ENCODE measurements around the gene ELAVL1. TPM values are rescaled to one million over a fixed set of nuclear protein-coding genes. Genes with fewer than 3 reads are reported as not detected.

Gene ELAVL1
- polyA plus RNA-seq, 1 donor from 2014 or later: 19.1 TPM

GRCh38 chr19:7921967-7922835 is 83.2 kb downstream of the ELAVL1 start:
- no peak overlapping the region for H3K4me3 ChIP-seq (ENCODE audit: low read length)
- no peaks in the 10 kb centered on the region for H3K36me3 ChIP-seq (ENCODE audit: insufficient read depth, low read length)
- no peaks in the 10 kb centered on the region for H3K9me2 ChIP-seq (ENCODE audit: insufficient read depth, low read length)
- peaks cover 14% of the 10 kb centered on the region for H3K79me2 ChIP-seq (replicated peaks; ENCODE audit: insufficient read depth, low read length)
- no peak overlapping the region for H3K4me2 ChIP-seq (ENCODE audit: low read length)
- no peak overlapping the region for H2AFZ ChIP-seq (ENCODE audit: low read depth, low read length)
- H3K9ac ChIP-seq (ENCODE audit: low read length): no peak overlapping the region
- peaks cover 16% of the 10 kb centered on the region for H3K27me3 ChIP-seq (ENCODE audit: insufficient read depth, low read depth, low read length)
- TF ChIP-seq, protein P1, sequence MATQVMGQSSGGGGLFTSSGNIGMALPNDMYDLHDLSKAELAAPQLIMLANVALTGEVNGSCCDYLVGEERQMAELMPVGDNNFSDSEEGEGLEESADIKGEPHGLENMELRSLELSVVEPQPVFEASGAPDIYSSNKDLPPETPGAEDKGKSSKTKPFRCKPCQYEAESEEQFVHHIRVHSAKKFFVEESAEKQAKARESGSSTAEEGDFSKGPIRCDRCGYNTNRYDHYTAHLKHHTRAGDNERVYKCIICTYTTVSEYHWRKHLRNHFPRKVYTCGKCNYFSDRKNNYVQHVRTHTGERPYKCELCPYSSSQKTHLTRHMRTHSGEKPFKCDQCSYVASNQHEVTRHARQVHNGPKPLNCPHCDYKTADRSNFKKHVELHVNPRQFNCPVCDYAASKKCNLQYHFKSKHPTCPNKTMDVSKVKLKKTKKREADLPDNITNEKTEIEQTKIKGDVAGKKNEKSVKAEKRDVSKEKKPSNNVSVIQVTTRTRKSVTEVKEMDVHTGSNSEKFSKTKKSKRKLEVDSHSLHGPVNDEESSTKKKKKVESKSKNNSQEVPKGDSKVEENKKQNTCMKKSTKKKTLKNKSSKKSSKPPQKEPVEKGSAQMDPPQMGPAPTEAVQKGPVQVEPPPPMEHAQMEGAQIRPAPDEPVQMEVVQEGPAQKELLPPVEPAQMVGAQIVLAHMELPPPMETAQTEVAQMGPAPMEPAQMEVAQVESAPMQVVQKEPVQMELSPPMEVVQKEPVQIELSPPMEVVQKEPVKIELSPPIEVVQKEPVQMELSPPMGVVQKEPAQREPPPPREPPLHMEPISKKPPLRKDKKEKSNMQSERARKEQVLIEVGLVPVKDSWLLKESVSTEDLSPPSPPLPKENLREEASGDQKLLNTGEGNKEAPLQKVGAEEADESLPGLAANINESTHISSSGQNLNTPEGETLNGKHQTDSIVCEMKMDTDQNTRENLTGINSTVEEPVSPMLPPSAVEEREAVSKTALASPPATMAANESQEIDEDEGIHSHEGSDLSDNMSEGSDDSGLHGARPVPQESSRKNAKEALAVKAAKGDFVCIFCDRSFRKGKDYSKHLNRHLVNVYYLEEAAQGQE (IDR thresholded peaks at IDR 0.05; ENCODE audit: borderline replicate concordance): no peak
- TF ChIP-seq POLR2AphosphoS5 (IDR thresholded peaks at IDR 0.05) (no peak), EZH2 (IDR thresholded peaks at IDR 0.05; ENCODE audit: borderline replicate concordance, insufficient read depth, low read length, poor library complexity, severe bottlenecking) (no peak), TAF1 (IDR thresholded peaks at IDR 0.05; ENCODE audit: low read depth) (no peak), SMC3 (conservative IDR thresholded peaks at IDR 0.05; ENCODE audit: poor library complexity) (no peak), MXI1 (conservative IDR thresholded peaks at IDR 0.05; ENCODE audit: poor library complexity, severe bottlenecking) (no peak), CTCF (IDR thresholded peaks at IDR 0.05; ENCODE audit: poor library complexity, severe bottlenecking) (no peak), RAD21 (conservative IDR thresholded peaks at IDR 0.05) (no peak), EP300 (conservative IDR thresholded peaks at IDR 0.05; ENCODE audit: poor library complexity, severe bottlenecking) (no peak)
- H4K20me1 ChIP-seq (ENCODE audit: insufficient read depth): peaks cover 10% of the 10 kb centered on the region
- no peak overlapping the region for H3K27ac ChIP-seq (ENCODE audit: low read length)
- H3K9me3 ChIP-seq (ENCODE audit: low read length): no peaks in the 10 kb centered on the region
- no peaks in the 10 kb centered on the region for H3F3A ChIP-seq (ENCODE audit: insufficient read depth, low read length, poor library complexity, severe bottlenecking)

DNA sequence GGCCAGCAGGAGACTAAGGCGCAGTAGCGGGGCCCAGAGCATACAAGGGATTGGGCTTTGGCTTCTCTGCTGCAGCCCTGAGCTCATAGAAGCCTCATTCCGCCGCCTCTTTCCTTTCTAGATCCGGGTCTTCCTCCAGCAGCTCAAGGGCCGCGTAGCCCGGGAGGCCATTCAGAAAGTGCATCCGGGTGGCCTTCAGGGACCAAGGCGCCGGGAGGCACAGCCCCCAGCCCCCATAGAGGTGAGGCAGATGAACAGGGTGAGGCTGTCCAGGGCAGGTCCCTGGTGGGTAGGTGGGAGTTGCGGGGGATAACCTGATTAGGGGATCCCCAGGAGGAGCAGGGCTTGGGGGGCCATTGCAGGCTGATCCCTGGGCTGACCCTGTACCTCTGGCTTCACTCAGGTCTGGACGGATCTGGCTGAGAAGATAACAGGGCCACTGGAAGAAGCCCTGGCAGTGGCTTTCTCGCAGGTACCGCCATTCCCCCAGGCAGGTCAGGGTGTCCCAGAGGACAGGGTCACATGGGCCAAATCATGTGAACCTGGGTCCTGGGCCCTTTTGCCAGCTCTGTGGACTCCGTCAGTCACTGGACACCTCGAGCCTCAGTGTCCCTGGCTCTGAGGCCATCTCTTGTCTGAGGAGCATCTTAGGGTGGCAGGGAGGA is 84.0 kb downstream of the ELAVL1 start:
- Histone ChIP-seq H4K20me1 (ENCODE audit: insufficient read depth) (peaks cover 10% of the 10 kb centered on the region), H2AFZ (ENCODE audit: low read depth, low read length) (no peak overlapping the region), H3K27me3 (ENCODE audit: insufficient read depth, low read depth, low read length) (peaks cover 24% of the 10 kb centered on the region), H3K9me2 (ENCODE audit: insufficient read depth, low read length) (no peaks in the 10 kb centered on the region), H3K4me2 (ENCODE audit: low read length) (peak overlapping the region; percentile 13), H3K27ac (ENCODE audit: low read length) (peak overlapping the region; percentile 49), H3K79me2 (replicated peaks; ENCODE audit: insufficient read depth, low read length) (peaks cover 14% of the 10 kb centered on the region), H3K4me3 (ENCODE audit: low read length) (peak overlapping the region; percentile 85), H3K9ac (ENCODE audit: low read length) (peak overlapping the region; percentile 26), H3K36me3 (ENCODE audit: insufficient read depth, low read length) (no peaks in the 10 kb centered on the region), H3K9me3 (ENCODE audit: low read length) (no peaks in the 10 kb centered on the region), H3F3A (ENCODE audit: insufficient read depth, low read length, poor library complexity, severe bottlenecking) (no peaks in the 10 kb centered on the region)
- TF ChIP-seq POLR2AphosphoS5 (IDR thresholded peaks at IDR 0.05) (no peak), EP300 (conservative IDR thresholded peaks at IDR 0.05; ENCODE audit: poor library complexity, severe bottlenecking) (no peak), CTCF (IDR thresholded peaks at IDR 0.05; ENCODE audit: poor library complexity, severe bottlenecking) (no peak), EZH2 (IDR thresholded peaks at IDR 0.05; ENCODE audit: borderline replicate concordance, insufficient read depth, low read length, poor library complexity, severe bottlenecking) (no peak), TAF1 (IDR thresholded peaks at IDR 0.05; ENCODE audit: low read depth) (no peak), SMC3 (conservative IDR thresholded peaks at IDR 0.05; ENCODE audit: poor library complexity) (no peak), MXI1 (conservative IDR thresholded peaks at IDR 0.05; ENCODE audit: poor library complexity, severe bottlenecking) (no peak)

Measured in neural cell (in vitro differentiated cells).